ENCODE measurements around the gene TK2.
A peak's percentile ranks its signal among the peaks of the same experiment; 100 is the strongest.
"Not testable (repeated sequence)": the region's sequence is repeated elsewhere in the genome, so short reads cannot be mapped to it uniquely, and the experiment has no call there.

Gene TK2

DNA sequence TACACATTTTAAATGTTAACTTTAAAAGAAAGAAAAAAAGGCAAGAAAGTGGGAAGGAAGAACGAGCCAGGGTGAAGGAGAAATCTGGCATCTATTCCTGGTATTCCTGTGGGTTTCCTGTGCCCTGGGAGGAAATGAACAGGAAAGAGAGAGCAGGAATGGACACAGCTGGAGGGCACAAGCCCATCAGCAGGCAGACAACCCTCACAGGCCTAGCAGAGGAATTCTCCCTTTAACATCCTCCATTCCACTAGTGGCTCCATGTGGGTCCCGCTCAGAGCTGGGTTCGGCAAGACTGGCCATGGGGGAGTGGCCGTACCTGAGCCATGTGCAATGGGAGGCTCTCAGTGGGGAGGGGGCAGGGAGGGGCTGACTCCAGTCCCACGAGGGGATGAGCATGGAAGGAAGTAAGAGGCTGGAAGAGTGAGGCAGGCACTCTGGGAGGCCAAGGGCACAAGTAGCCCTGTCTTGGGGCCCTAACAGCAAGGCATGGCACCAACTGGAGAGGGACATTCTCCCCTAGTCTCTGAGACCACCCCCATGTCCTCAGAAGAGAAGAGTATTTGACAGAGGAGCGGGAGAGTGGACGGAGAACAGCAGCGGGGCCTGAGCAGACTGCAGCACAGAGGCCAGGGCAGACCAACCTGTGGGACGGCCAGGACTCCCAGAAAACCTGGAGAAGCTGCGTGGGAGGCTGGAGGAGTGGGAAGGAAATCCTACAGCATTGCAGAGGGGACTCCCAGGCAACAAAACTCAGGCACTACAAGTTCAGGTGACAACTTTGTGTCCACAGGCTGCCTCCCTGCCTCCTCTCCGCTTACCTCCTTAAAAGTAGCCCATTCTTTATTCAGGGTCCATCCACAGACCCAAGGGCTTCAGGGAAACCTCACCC lies 30.2 kb downstream of the TK2 start:
- DNase-seq (ENCODE audit: low read depth in 2 of 2), result no peak

DNA sequence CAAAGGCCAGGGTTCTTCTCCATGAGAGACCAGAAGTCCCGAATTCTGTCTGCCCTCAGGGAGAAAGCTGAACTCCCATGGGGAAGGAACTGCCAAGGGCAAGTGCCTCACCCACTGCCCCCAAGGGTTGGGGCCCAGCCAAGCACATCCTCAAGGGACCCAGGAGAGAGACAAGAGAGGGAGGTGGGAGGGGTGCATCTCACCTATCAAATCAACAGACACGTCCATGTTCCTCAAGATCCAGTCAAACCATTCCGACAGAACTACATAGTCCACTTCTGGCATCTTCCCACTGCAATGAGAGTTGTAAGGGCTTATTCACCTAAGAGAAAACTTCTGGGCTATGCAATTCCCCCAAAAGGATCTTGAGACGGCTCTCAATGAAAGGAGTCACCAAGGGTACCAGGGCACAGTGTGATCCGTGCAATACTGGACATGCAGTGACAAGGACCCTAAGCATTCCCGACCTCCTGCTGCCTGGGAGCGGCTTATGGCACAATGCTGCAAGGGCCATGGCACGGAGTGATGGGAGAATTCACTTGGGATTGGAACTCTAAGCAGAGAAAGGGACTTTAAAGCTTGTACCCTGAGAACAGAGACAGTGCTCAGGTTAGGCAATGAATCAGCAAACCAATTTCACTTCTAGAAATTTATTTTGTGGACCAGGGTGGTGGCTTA lies 32.2 kb downstream of the TK2 start:
- no peak for DNase-seq (ENCODE audit: low read depth in 2 of 2)

DNA sequence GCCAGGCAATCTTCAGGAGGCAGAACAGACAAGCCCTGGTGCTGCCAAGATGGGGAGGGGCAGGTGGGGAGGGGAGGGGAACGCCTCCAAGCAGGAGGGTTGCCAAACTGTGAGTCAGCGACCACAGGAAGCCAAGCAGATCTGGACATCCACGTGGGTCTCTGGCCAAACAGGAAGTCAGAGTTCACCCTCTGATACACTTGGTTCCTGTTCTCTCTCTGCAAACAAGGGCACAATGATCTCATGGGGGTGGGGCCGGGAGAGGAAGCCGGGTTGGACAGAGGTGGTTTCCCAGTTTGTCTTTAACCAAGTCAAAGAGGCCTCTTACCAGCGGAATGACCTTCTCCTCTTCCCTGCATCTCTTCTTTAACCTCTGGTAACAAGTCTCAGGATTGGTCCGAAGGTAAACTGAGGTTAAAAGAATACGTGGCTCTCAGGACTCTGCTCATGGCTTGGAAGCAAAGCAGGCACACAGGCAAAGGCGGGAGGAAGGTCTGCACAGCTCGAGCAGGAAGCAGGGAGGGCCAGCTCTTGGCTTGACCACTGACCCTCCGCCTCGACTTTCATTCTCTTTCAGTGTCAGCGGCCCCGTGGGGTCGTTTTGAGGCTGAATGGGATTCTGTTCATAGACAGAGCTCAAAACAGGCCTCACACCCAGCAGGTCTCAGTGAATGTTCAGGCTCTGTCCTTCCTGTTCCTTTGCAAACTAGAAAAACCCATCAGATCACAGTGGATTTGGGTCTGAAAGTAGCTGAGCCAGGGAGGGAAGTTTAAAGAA lies 32.9 kb downstream of the TK2 start:
- DNase-seq (ENCODE audit: low read depth in 2 of 2), result peak; percentile 46 to 77

DNA sequence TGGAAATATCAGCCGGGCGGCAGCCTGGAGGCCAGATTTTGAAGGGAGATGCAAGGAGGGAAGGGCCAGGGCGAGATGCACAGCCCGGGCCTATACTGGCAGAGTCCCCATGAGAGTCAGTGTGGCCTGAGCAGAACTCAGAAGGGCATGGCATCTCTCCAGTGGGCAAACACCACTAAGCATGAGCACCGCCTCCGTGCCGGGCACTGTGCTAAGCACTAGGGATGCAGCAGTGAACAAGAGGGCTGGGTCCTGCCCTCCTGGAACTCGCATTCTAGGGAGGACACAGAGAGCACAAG lies 33.5 kb downstream of the TK2 start:
- DNase-seq (ENCODE audit: low read depth in 2 of 2), result no peak

DNA sequence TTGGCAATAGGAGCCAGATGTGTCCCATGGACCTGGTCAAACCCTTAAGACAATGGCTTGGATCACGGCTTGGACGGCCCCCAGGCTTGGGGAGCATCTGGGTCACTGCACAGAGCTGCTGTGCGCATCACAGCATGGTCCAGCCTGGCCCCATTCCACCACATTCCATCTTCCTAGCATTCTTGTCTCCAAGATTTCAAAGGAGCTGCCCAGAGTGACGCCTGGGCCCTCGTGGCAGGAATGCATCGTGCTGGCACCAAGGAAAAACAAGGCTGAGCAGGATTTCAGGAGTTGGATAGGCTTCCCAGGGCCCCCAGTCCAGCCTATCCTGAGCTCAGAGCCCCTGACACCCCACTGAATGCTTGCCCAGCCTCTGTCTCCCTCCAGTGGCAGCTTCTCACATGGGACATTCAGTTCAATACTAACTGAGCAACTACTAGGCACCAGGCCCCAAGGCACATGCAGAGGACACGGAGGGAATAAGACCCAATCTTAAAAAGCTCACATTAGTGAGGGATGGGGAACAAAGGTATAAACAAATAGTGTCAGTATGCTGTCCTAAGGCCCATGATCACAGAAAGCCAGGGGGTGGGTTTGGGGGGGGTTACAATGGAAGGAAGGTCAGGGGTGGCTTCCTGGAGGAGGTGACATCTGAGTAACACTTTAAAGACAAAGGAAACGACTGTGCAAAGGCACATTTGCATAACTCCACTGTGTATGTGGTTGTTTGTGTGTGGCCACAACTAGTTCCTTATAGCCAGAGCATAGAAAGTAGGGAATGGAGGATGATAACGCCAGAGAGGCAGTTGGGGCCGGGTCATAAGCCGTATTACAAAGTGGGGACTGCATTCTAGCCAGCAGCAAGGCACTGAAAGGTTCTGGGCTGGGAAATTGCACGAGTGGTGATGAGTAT lies 34.1 kb downstream of the TK2 start:
- no peak for DNase-seq (ENCODE audit: low read depth in 2 of 2)

DNA sequence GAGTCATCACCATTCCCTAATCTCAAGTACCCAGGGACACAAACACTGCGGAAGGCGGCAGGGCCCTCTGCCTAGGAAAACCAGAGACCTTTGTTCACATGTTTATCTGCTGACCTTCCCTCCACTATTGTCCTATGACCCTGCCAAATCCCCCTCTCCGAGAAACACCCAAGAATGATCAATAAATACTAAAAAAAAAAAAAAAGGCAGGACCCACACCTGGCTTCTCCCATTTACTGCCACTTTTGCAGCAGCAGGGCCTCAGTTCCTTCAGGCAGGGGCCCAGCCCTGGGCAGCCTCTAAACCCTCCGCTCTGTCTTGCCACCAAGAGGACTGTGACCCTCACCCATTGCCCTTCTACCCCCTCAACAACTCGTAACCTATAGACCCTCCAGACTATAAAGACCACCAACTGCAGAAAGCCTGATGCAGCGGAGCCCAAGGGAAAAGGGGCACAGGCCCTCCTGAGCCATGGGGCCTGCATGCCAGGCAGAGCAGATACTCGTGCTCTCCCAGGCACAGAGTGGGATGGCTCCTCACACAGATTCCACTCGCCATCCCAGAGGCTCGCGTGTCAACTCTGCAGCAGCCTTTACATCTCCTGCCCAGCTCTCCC lies 34.8 kb downstream of the TK2 start:
- DNase-seq (ENCODE audit: low read depth in 2 of 2), result not testable (repeated sequence)

DNA sequence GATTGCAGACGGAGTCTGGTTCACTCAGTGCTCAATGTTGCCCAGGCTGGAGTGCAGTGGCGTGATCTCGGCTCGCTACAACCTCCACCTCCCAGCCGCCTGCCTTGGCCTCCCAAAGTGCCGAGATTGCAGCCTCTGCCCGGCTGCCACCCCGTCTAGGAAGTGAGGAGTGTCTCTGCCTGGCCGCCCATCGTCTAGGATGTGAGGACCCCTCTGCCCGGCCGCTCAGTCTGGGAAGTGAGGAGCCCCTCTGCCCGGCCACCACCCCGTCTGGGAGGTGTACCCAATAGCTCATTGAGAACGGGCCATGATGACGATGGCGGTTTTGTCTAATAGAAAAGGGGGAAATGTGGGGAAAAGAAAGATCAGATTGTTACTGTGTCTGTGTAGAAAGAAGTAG lies 35.5 kb downstream of the TK2 start:
- DNase-seq (ENCODE audit: low read depth in 2 of 2), result not testable (repeated sequence)

DNA sequence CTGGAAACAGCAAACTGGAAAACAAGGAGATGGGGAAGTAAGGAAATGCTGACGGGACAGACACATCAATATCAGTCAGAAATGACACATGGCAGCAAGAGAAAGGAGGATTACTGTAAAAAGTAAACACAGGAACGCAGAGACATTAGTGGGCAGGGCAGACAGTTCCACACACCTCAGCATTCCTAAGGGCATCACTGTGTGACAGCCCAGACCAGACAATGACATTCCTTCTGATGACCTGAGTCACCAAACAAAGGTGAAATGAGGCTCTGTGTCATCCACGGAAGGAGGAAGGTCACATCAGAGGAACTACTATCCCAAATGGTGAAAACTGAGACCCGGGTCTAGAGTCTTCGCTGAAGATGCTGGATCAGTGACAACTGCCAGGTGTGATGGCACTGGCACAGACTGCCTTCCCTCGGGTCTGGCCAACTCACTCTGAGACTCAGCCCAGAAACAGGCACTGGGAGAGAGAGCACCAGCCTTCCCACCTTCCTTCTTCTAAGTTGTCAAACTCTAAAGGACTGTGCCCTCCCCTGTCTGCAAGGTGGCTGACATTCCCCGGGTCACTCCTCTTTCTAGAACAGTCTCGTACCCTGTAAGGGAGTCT lies 36.7 kb downstream of the TK2 start:
- DNase-seq (ENCODE audit: low read depth in 2 of 2), result no peak

DNA sequence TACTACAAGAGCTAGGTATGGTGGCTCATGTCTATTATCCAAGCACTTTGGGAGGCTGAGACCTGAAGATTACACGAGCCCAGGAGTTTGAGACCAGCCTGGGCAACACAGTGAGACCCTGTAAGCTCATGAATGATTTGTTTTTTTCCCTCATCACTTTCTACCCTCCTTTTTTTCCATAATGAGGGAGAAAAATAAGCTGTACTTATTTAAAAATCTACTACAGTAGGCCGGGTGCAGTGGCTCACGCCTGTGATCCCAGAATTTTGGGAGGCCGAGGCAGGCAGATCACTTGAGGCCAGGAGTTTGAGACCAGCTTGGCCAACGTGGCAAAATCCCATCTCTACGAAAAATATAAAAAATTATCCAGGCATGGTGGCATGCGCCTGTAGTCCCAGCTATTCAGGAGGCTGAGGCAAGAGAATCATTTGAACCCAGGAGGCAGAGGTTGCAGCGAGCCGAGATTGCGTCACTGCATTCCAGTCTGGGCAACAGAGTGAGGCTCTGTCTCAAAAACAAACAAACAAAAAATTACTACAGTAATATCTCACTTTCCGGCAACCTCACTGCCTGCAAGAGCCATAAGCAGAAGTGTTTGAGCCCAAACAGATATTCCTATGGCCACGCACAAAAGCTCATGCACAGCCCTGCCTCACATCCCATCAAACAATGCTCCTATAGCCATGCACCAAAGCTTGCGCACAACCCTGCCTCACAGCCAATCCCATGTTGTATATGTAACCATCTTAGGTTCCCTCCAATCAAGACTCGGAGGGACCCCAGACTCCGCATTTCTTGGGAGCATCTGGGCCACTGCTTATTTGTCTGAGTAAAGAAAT lies 37.4 kb downstream of the TK2 start:
- DNase-seq (ENCODE audit: low read depth in 2 of 2), result no peak

DNA sequence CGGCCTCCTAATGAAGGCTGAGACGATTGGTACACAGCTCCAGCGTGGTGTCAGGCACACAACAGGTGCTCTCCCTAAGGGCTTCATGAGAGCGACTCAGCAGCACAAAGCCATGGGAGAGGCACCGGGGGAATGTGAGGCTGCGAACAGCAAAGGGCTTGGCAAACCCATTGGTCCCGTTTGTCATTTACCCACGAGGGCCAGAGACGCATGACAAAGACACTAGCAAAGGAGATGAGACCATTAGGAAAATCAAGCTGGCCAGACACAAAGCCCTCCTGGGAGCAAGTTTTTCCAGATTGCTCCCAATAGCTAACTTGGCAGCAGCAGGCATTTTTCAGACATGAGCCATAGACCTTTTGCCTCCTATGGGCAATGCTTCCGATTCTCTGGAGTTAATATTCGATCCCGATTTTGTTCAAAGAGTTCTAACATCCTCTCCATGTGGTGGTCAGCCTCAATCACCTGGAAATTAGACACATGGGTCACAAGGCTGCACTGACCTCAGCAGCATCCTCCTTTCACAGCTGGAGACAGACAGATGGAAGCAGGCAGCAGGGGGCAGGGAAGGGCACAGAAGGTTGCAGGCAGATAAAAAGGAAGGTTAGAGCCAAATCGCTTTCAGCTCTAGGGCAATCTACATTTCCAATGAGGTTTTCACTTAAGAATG lies 38.2 kb downstream of the TK2 start:
- DNase-seq (ENCODE audit: low read depth in 2 of 2), result no peak

DNA sequence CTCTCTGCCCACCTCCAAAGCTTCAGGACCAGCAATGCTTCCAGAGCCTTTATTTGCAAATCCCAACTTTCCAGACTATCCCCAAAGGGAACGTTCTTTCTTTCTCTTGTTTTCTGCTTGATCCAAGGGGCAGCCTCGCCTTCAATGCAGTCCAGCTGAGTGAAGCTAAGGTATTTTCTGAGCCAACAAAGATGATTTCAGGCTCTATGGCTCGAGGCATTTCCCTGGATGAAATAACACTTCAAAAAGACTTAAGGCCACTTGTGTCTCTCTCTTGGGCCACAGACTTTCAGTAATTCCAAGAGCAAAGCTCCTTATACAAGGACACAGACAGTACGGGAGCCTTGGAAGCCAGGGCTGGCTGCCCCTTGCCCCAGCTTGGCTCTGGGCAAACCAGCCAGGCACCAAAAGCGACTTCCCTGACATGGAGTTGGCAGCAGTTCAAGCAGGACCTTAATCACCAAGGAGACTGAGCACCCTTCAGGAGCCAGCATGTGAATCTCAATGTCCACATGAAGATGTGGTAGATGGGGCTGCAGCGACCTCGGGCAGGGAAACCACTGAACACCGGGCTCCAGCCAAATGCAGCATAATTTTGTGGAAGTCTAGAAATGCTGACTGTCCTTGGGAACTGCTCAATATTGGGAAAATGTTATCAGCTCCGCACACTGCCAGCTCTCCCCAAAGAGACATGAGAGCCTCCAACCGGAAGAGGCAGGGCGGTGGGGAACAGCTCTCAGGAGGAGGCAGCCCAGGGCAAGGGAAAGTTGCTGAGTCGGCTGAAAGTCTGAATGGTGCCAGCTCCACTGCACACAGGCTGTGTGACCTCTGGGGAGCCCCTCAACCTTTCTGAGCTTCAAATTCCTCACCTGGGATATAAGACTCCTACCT lies 39.0 kb downstream of the TK2 start:
- DNase-seq (ENCODE audit: low read depth in 2 of 2), result no peak

DNA sequence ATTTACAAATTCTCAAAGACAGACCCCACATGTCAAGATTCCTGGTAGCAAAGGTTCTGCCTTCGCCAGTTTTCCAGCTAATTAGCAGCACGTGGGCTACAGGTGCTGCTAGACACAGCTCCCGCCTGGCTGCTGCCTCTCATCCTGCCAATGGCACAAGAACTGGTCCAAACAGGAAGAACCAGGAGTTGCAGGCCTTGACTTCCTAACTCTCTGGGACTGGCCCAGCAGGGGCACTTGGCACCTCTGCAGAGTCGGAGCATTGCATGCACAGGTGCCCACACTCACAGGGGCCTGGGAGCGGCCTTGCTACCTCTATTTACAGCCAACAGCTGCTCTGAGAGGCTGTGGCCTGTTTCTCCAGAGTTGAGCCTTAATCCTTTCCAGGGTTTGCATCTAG lies 39.6 kb downstream of the TK2 start:
- no peak for DNase-seq (ENCODE audit: low read depth in 2 of 2)

DNA sequence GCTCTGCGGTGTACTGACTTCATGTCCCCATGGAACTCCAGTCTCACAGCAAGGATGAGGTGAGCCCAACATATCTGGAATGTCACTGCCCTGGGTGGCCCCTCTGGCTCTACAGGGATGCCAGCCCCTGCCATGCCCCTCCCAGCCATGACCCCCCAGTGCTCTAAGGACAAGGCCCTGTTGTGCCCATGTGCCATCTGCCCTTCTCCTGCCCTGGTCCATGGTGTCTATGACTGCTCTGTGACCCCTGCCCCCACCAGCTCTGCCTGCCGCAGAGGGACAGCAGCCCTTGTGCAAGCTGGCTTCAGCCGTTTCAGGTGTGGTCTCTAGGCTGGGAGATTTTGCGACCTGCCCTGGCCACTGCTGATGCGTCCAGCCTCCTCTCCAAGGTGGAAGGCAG lies 40.3 kb downstream of the TK2 start:
- DNase-seq (ENCODE audit: low read depth in 2 of 2), result no peak

DNA sequence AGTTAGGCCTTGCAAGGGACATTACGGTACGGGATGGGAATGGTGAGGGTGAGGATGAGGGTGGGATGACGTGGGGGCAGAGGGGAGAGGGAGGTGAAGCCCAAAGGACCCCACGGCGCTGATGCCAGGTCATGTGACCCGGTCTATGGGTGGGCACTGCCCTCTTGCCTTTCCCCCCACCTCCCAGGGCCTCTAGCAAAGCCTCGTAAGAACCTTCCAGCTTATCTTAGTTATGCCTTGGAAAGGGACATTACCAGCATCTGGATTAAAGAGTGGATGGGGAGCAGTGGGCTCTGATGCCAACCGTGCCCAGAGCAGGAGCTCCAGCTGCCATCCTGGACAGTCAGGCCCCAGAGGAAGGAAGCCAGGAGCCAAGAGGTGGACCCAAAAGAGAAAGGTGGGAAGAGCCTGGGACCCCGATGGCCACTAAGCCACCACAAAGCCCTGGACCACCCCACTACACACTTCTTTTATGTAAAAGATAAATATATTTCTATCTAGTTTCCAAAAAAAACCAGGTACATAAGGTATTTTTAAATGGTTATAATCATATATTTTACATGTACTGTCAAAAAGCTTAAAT lies 40.9 kb downstream of the TK2 start:
- DNase-seq (ENCODE audit: low read depth in 2 of 2), result no peak

DNA sequence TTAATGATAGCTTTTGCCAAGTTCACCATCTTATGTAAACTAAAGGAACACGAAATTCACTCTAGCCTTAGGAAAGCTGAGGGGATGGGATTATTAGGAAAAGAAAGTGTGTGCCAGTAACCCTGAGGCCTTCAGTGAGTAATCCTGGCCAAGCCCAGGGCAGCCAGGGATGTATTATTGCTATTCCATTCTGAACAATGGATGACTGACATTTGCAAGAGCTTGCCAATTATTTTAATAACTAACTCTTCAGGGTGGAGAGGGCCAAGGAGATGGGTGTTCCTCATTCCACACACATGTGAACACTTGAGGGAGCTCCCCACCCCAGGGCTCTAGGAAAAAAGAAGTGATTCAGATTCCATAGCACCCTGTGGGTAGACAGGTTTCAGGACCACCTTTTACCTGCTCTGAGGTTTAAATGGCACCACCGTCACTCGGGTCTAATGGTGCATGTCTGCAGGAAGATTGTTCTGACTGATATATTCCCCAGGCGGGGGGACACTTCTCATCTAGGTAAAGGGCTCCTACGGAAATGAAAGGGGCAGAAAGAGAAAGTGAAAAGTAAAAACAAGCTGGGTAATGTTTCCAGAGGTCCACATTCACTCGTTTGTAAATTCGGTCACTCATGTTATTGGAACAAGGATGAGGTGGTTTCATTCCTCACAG lies 41.5 kb downstream of the TK2 start:
- DNase-seq (ENCODE audit: low read depth in 2 of 2), result no peak

DNA sequence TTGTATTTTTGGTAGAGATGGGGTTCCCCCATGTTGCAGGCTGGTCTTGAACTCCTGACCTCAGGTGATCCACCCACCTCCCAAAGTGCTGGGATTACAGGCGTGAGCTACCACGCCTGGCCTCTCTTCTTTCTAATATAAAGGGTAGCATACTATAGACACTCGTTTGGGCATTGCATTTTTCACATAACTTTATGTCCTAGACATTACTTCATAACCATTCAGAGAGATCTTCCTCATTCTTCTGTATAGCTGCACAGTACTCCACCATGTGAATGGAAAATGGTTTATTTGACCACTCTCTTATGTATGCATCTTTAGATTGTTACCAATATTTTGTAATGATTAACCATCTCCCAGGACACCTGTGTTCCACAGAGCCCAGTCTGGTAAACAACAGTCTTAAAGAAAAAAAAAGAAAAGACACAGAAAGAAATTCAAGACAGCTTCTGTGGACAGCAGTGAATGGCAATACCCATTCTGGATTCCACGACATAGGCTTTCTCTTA lies 42.1 kb downstream of the TK2 start:
- DNase-seq (ENCODE audit: low read depth in 2 of 2), result no peak

DNA sequence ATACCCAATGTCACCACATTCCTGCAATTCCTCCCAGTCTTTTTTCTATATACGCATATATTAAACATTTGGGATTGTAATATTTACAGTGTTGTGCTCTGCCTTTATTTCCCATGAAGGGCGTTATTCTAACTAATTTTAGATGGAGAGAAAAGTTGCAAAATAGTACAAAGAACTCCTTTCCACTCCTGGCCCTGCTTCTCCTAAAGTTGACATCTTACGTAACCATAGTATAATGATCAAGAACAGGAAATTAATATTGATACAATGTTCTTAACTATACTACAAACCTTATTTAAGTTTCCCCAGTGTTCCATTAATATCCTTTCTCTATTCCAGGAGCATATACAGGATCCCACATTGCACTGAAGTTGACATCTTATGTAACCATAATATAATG lies 46.3 kb downstream of the TK2 start:
- no peak for DNase-seq (ENCODE audit: low read depth in 2 of 2)

All from stimulated activated CD4-positive, alpha-beta T cell treated with anti-CD3 and anti-CD28 coated beads, Interleukin-12 subunit alpha, Interleukin-12 subunit beta, amount 100 ng/mL, for 24 hours (primary cell).